NCI-H2196 (cell line): ENCODE results near the gene MAGI2.
"Not testable (repeated sequence)": the region's sequence is repeated elsewhere in the genome, so short reads cannot be mapped to it uniquely, and the experiment has no call there.

ENCODE experiments used
- DNase-seq: peaks from one replicate; lab custom pipeline; 2025; ENCODE audit not compliant: unreplicated experiment; lab: John Stamatoyannopoulos, UW

MAGI2 gene

GRCh38 chr7:79452032-79452494, 1.4 kb downstream of the MAGI2 start:
- no peak for DNase-seq

GRCh38 chr7:79451580-79451979, 1.9 kb downstream of the MAGI2 start:
- no peak for DNase-seq

GRCh38 chr7:79442766-79443165, 10.7 kb downstream of the MAGI2 start:
- not testable (repeated sequence) for DNase-seq

GRCh38 chr7:79436378-79436777, 17.1 kb downstream of the MAGI2 start:
- DNase-seq: no peak

- DNase-seq: no peak
These were observed 18.6 kb downstream of the MAGI2 start for GRCh38 chr7:79434867-79435266.

- no peak for DNase-seq
These were observed 19.4 kb downstream of the MAGI2 start for GRCh38 chr7:79434098-79434497.

GRCh38 chr7:79430391-79430790, 23.1 kb downstream of the MAGI2 start:
- no peak for DNase-seq

GRCh38 chr7:79425665-79426064, 27.8 kb downstream of the MAGI2 start:
- DNase-seq: no peak

GRCh38 chr7:79421751-79422150, 31.7 kb downstream of the MAGI2 start:
- DNase-seq: no peak

- no peak for DNase-seq
These were observed 33.0 kb downstream of the MAGI2 start for GRCh38 chr7:79420464-79420863.

- no peak for DNase-seq
These were observed 38.6 kb downstream of the MAGI2 start for GRCh38 chr7:79414910-79415309.

- DNase-seq: no peak
These were observed 40.6 kb downstream of the MAGI2 start for GRCh38 chr7:79412915-79413314.

GRCh38 chr7:79412438-79412837, 41.0 kb downstream of the MAGI2 start:
- DNase-seq: no peak

- no peak for DNase-seq
These were observed 43.1 kb downstream of the MAGI2 start for GRCh38 chr7:79410345-79410744.

GRCh38 chr7:79407351-79407750, 46.1 kb downstream of the MAGI2 start:
- no peak for DNase-seq

- DNase-seq: no peak
These were observed 47.1 kb downstream of the MAGI2 start for GRCh38 chr7:79406371-79406770.

- DNase-seq: no peak
These were observed 48.1 kb downstream of the MAGI2 start for GRCh38 chr7:79405368-79405767.

- no peak for DNase-seq
These were observed 49.6 kb downstream of the MAGI2 start for GRCh38 chr7:79403879-79404278.

GRCh38 chr7:79403451-79403850, 50.0 kb downstream of the MAGI2 start:
- DNase-seq: no peak

GRCh38 chr7:79401254-79401653, 52.2 kb downstream of the MAGI2 start:
- DNase-seq: no peak

- no peak for DNase-seq
These were observed 53.2 kb downstream of the MAGI2 start for GRCh38 chr7:79400222-79400621.

GRCh38 chr7:79398138-79398749, 55.2 kb downstream of the MAGI2 start:
- no peak for DNase-seq

- no peak for DNase-seq
These were observed 66.6 kb downstream of the MAGI2 start for GRCh38 chr7:79386688-79387422.
